ENCODE measurements around the gene HSPBAP1.

The HSPBAP1 gene

GRCh38 chr3:122691195-122691594, 102.4 kb downstream of the HSPBAP1 start:
- Histone ChIP-seq H3K27me3 (no peaks in the 10 kb centered on the region), H3K9me3 (no peaks in the 10 kb centered on the region), H3K4me1 (peaks cover 4% of the 10 kb centered on the region), H3K4me3 (ENCODE audit: low read depth, low read length) (no peak overlapping the region), H3K36me3 (no peaks in the 10 kb centered on the region; the same call in 1 of the 2 replicates)
- TF ChIP-seq CTCF (IDR thresholded peaks at IDR 0.05; ENCODE audit: low read depth, low read length), result no peak
- DNase-seq, result no peak

GRCh38 chr3:122690096-122690495, 103.5 kb downstream of the HSPBAP1 start:
- no peaks in the 10 kb centered on the region for H3K9me3 ChIP-seq
- no peak for DNase-seq
- H3K36me3 ChIP-seq, result no peaks in the 10 kb centered on the region; the same call in 1 of the 2 replicates
- no peak for TF ChIP-seq CTCF (IDR thresholded peaks at IDR 0.05; ENCODE audit: low read depth, low read length)
- no peak overlapping the region for H3K4me3 ChIP-seq (ENCODE audit: low read depth, low read length)
- peaks cover 4% of the 10 kb centered on the region for H3K4me1 ChIP-seq
- no peaks in the 10 kb centered on the region for H3K27me3 ChIP-seq

Data from BE2C (cell line).